Islet of Langerhans (tissue), 1 donor: Measurements from ENCODE around the gene C11orf97.
"Not testable (repeated sequence)": the region's sequence is repeated elsewhere in the genome, so short reads cannot be mapped to it uniquely, and the experiment has no call there.

Experiments
- FAIRE-seq: peaks from one replicate; lab custom pipeline; 2011; peaks lifted over from hg19 to GRCh38; lab: Jason Lieb, UNC

Gene C11orf97

DNA sequence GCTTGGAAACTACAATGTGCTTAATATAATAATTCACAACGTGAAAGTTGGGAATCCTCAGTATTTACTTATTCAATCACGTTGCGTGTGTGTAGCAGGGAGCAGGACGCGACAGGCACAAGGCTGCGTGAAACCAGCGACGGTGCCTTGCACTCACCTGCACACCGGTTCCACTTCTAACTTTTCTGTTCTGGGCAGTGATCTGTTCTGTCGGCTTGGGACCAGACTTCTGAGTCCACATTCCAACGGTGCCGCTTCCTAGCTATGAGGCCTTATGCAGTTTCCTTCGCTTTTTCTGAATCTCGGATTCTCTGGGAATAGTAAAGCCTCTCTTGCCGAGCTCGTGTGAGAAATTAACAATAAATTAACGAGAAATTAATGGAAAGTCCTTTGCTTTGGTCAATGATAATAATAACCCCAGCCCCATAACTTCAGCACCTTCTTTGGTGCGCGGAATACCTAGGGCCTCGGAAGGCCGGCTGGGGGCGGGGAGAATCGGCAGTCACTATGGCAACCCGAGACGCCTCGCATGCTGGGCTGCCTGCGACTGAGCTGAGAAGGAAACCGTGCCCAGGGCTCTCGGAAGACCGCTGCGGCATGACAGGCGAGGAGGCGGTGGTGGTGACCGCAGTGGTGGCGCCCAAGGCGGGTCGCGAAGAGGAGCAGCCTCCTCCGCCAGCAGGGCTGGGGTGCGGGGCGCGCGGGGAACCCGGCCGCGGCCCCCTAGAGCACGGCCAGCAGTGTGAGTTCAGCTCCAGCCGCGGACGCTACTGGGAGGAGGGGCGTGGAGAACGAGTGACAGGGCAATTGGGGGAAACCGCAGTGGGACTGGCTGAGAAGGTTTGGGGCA is at the start of gene C11orf97:
TSS of gene C11orf97 (plus strand) at position 530 of the 850 bp plus-strand sequence. CDS start at position 598, 68 bp downstream.
- FAIRE-seq, result no peak

- no peak for FAIRE-seq
Observed at GRCh38 chr11:94469416-94469815, 42.8 kb upstream of the C11orf97 start.

DNA sequence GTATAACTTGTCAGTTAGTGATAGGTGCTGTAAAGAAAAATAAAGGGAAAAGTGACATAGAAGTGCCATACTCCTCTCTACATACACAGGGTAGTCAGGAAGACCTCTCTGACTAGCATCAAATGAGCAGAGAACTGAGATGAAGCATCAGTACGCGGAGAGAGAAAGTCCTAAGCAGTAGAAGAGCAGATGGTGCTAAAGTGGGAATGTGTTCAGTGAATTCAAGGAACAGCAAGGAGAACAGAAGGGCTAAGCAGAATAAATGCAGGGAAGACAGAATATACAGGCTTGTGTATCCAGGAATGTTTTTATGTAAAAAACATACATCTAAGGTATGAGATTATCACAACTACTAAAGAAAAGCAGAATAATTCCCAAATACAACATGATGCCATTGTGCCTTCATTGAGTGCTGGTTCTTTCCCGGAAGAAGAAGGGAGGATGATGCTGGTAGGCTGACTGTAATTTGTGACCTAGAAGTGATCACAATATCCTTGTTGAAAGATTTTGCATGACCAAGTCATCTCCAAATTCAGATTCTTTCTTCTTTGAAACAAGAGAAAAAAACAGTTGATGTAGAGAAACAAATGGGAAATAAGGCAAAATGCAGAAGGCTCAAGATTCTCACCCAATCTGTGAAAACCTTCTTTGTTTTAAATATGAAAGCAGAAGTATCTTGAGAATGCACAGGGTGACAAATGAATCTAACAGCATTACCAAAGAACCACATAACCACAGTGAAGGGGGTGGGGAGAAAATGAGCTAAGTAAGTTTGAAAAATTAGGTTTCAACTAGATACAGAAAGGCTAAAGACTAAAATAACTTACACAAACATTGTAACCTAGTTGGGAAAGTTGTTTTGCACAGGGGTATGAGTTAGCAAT is 39.1 kb upstream of the C11orf97 start:
- FAIRE-seq, result no peak

DNA sequence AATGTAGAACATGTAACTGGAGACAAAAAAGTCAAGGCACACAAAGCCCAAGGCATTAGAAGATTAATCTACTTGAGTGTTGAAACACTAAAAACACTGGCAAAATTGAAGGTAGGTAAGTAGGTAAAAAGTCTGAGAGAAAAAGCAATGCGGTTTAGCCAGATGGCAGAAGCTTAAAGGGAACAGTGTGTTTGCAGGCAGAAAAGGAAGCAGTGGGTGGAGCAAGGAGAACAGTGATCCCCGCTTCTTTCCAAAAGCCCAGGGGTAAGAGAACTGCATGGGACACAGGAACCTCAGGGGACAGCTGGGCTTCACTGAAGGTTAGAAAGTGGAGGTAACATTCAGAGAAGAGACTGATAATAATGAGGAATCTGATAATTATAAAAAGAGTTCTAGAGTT is 34.6 kb upstream of the C11orf97 start:
- FAIRE-seq, result no peak

DNA sequence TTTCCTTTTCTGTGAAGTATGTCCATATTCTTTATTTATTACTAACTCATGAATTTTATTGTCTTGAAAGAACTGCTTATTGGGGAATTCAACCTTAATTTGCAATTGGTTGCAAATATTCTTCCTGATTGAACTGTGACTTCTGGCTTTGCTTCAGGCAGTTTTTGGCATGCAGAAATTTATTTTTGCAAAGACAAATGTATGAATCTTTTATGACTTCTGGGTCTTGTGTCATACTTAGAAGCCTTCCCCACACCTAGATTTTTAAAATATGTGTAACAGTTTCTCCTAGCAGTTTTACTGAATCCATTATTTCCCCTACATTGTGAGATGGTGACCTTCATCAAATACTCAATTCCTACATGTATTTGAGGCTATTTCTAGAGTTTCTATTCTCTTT is 30.9 kb upstream of the C11orf97 start:
- FAIRE-seq, result no peak

- no peak for FAIRE-seq
Observed at GRCh38 chr11:94486068-94486467, 26.2 kb upstream of the C11orf97 start.

DNA sequence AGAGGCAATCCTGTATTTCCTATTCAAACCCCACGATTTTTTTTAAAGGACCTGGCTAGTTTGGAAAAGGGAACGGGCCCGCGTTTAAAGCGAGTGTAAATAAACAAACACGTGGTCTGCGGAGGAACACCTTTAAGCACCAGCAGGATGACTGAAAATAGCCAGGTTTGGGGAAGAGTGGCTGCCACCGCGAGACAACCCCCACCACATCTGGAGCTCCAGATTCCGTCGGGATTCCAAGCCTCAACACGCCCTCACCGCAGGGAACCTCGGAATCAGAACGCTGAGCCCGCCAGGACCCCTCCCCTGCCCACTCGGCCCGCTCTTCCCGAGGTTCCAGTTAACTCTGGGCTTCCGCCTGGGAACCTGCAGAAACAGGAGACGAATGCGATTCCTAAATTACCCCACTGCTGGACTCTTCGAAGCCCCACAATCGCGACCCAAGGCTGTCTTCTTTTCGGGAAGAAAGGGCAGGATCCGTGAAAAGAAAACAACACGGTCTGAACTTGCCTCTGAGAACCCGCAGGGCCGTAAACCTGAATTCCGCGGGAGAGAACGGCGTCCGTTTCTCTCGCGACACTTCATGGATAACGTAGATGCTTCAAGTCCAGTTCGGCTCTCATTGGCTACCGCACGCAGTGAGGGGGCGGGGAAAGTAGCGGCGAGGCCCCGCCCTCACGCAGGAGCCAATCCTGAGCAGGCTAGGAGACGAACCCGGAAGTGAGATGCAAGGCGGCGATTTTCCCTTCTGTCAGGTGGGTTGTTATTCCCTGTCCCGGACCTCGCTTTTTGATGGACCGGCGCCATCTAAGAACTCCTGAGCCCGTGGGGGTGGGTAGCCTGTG is 18.8 kb upstream of the C11orf97 start, which contains the start of the genes ANKRD49 and MRE11:
TSS of gene ANKRD49 (plus strand) at position 704 of the 845 bp plus-strand sequence. CDS start 2,710 bp downstream, outside the sequence.
TSS of gene MRE11 (minus strand) at position 564 of the 845 bp plus-strand sequence. CDS start 1,043 bp downstream, outside the sequence.
- peak; percentile 93 for FAIRE-seq

DNA sequence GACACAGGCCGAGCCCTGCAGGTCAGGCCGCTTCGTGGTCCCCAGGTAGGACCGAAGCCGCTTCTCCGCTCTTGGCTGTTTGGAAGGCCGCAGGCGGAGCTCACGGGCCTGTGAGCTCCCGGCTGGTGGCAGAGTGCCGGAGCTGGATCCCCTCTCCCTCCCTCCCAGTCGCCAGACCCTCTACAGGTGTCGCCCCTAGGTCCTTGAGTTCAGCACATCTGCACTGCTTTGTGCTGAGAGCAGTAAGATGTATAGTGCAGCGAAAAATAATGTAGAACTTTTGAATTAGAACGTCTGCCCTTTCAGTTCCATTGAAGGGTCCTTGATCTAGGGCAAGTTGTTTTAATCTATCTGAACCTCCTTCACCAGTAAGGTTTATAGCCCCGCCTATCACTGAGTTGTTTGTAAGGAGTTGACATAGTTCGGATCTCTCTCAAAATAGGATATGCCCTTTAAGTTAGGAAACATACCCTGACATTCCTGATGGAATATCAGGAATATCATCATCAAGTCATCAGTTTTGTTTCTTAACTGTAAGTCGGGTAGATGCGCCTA is 18.1 kb upstream of the C11orf97 start:
- FAIRE-seq, result no peak

- FAIRE-seq, result no peak
Observed at GRCh38 chr11:94500181-94500580, 12.1 kb upstream of the C11orf97 start.

- no peak for FAIRE-seq
Observed at GRCh38 chr11:94501522-94501921, 10.7 kb upstream of the C11orf97 start.

- peak; percentile 97 for FAIRE-seq
Observed at GRCh38 chr11:94504689-94505293, 7.5 kb upstream of the C11orf97 start.

DNA sequence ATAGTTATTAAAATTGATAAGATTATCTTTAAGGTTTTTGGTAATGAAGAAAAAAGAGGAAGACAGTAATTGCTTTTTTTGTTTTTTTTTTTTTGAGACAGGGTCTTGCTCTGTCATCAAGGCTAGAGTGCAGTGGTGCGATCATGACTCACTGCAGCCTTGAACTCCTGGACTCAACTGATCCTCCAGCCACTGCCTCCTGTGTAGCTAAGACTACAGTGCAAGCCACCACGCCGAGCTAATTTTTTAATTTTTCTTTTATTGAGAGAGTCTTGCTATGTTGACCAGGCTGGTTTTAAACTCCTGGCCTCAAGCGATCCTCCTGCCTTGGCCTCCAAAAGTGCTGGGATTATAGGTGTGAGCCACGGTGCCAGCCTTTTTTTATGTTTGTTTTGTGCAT is 5.7 kb upstream of the C11orf97 start:
- not testable (repeated sequence) for FAIRE-seq

GRCh38 chr11:94507485-94507884 is 4.8 kb upstream of the C11orf97 start:
- no peak for FAIRE-seq

GRCh38 chr11:94513091-94513490 is 830 bp downstream of the C11orf97 start:
- no peak for FAIRE-seq

DNA sequence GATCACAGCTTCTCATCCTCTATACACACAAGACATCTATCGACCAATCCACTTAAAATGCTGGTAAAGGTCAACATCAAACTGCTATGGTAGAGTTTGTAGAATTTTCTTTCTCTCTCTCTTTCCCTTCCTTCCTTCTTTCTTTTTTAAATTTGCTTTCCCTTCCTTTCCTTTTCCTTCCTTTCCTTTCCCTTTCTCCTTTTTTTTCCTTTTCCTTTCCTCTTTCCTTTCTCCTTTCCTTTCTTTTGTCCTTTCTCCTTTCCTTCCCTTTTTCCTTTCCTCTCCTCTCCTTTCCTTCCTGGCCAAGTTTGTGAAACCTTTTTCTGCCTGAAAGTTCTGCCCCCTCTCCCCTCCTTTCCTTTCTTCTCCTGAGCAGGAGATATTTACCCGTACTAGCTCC is 3.1 kb downstream of the C11orf97 start:
- no peak for FAIRE-seq

GRCh38 chr11:94516725-94517124 is 4.5 kb downstream of the C11orf97 start:
- FAIRE-seq, result no peak

DNA sequence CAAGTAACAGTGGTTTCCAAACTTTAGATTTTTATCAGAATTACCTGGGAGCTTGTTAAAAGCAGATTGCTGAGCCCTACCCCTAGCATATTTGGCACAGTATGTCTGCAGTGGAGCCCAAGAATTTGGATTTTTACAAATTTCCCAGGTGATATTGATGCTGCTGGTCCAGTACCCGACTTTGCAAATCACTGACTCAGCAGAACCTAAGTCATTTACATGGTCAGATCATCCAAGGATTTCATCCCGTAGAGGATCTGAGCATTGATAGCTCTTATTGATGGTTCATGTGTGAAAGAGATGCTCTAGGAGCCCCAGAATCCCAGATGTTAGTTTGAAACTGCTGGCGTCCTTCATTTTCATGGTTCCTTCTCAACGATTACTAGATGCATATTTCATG is 6.0 kb downstream of the C11orf97 start:
- no peak for FAIRE-seq

DNA sequence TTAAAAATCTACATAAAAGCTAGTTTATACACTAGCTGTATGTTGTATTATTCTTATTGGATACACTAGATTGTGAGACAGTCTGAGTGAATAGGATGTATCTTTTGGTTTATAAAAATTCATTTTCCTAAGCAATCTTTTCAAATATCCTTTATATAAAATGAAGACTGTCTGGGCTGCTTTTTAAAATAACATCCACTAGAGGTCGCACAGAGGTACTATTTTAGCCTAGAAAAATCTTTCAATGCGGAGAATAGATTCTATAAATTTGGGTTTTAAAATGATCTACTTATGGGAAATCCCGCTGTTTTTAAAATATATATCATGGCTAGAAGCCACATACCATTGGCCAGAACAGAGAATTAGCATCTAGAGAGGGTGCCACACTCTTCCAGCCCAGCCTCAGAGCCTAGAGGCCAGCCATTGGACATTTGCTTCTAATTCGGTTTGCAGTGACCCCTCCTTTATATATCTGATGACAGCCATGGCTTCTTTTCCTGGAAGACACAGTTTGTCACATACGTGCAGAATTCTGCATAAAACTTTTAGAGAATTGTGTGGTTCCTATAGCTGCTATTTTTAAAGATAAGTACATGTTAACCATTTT is 7.3 kb downstream of the C11orf97 start:
- peak; percentile 99 for FAIRE-seq

- FAIRE-seq, result no peak
Observed at GRCh38 chr11:94521684-94522083, 9.4 kb downstream of the C11orf97 start.

DNA sequence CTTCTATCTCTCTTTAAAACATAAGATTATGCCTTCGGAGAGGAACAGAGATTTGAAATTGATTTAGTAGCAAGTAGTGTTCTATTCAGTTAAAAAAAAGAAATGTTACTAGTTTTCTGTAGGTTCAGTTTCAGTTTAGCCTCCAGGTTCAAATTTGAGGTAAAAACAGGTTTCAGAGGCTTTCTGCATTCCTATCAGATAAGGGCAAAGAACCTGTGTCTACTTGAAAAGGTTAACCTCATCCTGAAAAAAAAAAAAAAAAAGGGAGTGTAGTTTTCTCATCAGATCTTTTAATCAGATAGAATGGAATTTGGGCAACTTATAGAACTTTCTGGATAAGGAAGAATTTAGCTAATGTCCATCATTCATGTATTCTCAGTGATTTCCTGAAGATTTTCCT is 12.1 kb downstream of the C11orf97 start:
- no peak for FAIRE-seq
